Upper lobe of right lung (tissue), 1 donor: Measurements from ENCODE around the gene R3HDM1. TPM values are rescaled to one million over a fixed set of nuclear protein-coding genes. Genes with fewer than 3 reads are reported as not detected.
"Not testable (repeated sequence)": the region's sequence is repeated elsewhere in the genome, so short reads cannot be mapped to it uniquely, and the experiment has no call there.

Source experiments
- ATAC-seq: fragments of 200-7000 bp; cut with Tn5 transposase; one replicate; pipeline ENCODE4 v1.9.1; 2020; ENCODE audit warnings: mild to moderate bottlenecking, moderate library complexity
- DNase-seq: peaks from one replicate; pipeline ENCODE4 v3.0.0-alpha.2; 2020
- H3K27ac ChIP-seq: fragments of 200-600 bp; one replicate; pipeline ENCODE4 v1.8.0; 2022
- H3K27me3 ChIP-seq: fragments of 200-600 bp; one replicate; pipeline ENCODE4 v1.8.0; 2022; ENCODE audit warnings: mild to moderate bottlenecking
- H3K36me3 ChIP-seq: fragments of 200-600 bp; one replicate; pipeline ENCODE4 v1.8.0; 2022
- H3K4me1 ChIP-seq: fragments of 200-600 bp; one replicate; pipeline ENCODE4 v1.8.0; 2022
- H3K4me3 ChIP-seq: fragments of 200-600 bp; one replicate; pipeline ENCODE4 v1.8.0; 2022; ENCODE audit warnings: mild to moderate bottlenecking
- H3K9me3 ChIP-seq: fragments of 200-600 bp; one replicate; pipeline ENCODE4 v1.8.0; 2022
- intact Hi-C: fragments of 100-400 bp; cut with DNase I; formaldehyde crosslinking; loops from one replicate; pipeline ENCODE4 v1.11.0; 2022
- total RNA-seq: library from RNA; stranded (reverse); fragmentation: NEBNext Ultra II Directional; extraction: Animal tissue kit (Norgen Biotek cat#: 25700); gene quantifications from one replicate; pipeline ENCODE4 v1.2.1, GENCODE V29; 2021
- TF ChIP-seq, protein P1 (sequence below): fragments of 200-600 bp; IDR thresholded peaks from one replicate; pipeline ENCODE4 v1.8.0; 2022; ENCODE audit warnings: antibody characterized with exemption
- donor health status: DM: no; HTN: yes; CAD: no; lungs with severe emphysema.

The R3HDM1 gene
- total RNA-seq, 1 donor from 2014 or later = 17.0 TPM

GRCh38 chr2:135641156-135642068 is 110.1 kb downstream of the R3HDM1 start:
- DNase-seq (no peak), ATAC-seq (no peak)
- Histone ChIP-seq H3K27ac (no peak overlapping the region), H3K4me1 (no peaks in the 10 kb centered on the region), H3K27me3 (no peaks in the 10 kb centered on the region), H3K9me3 (no peaks in the 10 kb centered on the region), H3K4me3 (no peak overlapping the region), H3K36me3 (peaks cover 26% of the 10 kb centered on the region)
- intact Hi-C loops = no loop called here
- TF ChIP-seq, protein P1, sequence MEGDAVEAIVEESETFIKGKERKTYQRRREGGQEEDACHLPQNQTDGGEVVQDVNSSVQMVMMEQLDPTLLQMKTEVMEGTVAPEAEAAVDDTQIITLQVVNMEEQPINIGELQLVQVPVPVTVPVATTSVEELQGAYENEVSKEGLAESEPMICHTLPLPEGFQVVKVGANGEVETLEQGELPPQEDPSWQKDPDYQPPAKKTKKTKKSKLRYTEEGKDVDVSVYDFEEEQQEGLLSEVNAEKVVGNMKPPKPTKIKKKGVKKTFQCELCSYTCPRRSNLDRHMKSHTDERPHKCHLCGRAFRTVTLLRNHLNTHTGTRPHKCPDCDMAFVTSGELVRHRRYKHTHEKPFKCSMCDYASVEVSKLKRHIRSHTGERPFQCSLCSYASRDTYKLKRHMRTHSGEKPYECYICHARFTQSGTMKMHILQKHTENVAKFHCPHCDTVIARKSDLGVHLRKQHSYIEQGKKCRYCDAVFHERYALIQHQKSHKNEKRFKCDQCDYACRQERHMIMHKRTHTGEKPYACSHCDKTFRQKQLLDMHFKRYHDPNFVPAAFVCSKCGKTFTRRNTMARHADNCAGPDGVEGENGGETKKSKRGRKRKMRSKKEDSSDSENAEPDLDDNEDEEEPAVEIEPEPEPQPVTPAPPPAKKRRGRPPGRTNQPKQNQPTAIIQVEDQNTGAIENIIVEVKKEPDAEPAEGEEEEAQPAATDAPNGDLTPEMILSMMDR = no peak

DNA sequence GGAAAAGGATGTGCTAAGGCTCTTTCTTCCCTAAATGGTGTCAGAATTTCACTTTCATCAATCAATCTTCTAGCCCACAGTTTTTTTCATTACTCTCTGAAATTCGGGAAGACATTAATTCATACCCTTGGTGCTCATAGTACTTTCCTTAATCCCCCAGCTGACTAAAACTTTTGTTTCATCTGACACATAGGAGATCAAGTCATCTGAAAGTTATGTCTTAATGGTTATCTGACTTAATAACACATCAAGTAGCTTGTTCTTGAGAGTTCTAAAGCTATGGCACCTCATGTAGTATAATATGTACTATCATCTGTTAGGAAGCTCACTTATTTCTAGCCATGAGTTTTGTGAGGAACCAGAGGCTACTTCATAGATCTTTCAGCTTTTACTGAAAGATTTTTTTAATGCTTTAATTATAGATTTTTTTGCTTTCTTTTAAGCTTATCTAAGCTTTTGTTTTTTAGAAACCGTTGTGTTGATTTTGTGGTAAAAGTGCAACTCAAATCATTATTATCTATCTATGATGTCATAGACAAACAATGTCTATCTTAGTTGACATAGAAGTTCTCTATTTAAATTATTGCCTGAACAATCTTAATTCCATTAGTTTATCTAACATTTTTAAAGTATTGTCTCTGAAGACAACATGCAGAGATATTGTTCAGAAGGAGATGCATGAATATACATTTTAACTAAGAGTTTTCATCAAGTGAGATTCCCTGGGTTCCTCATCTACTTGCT is 116.7 kb downstream of the R3HDM1 start:
- TF ChIP-seq, protein P1 = no peak
- no peak overlapping the region for H3K27ac ChIP-seq
- ATAC-seq = no peak
- H3K4me1 ChIP-seq = no peaks in the 10 kb centered on the region
- no peak overlapping the region for H3K4me3 ChIP-seq
- no peaks in the 10 kb centered on the region for H3K27me3 ChIP-seq
- intact Hi-C loops = no loop called here
- peaks cover 26% of the 10 kb centered on the region for H3K36me3 ChIP-seq
- H3K9me3 ChIP-seq = no peaks in the 10 kb centered on the region
- DNase-seq = no peak

- TF ChIP-seq, protein P1 = no peak
- no peak for ATAC-seq
Observed at GRCh38 chr2:135650721-135651120, 119.4 kb downstream of the R3HDM1 start.

DNA sequence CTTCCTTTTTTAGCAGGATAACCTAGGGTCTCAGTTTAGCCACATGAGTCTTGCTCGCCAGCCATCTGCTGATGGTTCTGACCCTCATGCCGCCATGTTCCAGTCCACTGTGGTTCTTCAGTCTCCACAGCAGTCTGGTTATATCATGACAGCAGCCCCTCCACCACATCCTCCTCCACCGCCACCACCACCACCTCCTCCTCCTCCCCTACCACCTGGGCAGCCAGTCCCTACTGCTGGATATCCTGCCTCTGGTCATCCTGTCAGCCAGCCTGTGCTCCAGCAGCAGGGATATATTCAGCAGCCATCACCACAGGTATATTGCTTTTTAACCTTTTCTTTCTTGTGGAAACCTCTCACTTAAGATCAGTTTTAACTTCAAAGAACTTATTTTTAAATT is 120.4 kb downstream of the R3HDM1 start:
- intact Hi-C loops = no loop called here
- H3K4me3 ChIP-seq = no peak overlapping the region

More at GRCh38 chr2:135650721-135651120, 119.4 kb downstream of the R3HDM1 start:
- intact Hi-C loops = no loop called here
- no peak for DNase-seq
- H3K27me3 ChIP-seq = no peaks in the 10 kb centered on the region
- H3K27ac ChIP-seq = no peak overlapping the region
- H3K36me3 ChIP-seq = peaks cover 27% of the 10 kb centered on the region
- H3K4me1 ChIP-seq = no peaks in the 10 kb centered on the region
- no peaks in the 10 kb centered on the region for H3K9me3 ChIP-seq
- H3K4me3 ChIP-seq = no peak overlapping the region

DNA sequence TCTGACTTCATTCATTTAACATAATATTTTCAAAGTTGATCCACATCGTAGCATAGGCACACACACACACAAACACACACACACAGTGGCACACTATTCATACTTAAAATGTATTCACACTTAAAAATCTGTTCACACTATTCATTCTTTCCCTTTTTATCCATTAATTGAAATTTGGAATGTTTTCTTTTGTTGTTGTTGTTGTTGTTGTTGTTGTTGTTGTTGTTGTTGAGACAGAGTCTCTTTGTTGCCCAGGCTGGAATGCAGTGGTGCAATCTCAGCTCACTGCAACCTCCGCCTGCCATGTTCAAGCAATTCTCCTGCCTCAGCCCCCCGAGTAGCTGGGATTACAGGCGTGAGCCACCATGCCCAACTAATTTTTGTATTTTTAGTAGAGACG is 123.0 kb downstream of the R3HDM1 start:
- ATAC-seq, H3K4me1 ChIP-seq, H3K9me3 ChIP-seq, DNase-seq, H3K4me3 ChIP-seq, H3K27me3 ChIP-seq, intact Hi-C loops, H3K27ac ChIP-seq: not testable (repeated sequence)
- peaks cover 22% of the 10 kb centered on the region for H3K36me3 ChIP-seq

More for the DNA sequence above, 120.4 kb downstream of the R3HDM1 start:
- ATAC-seq = no peak
- Histone ChIP-seq H3K4me1 (no peaks in the 10 kb centered on the region), H3K27me3 (no peaks in the 10 kb centered on the region), H3K9me3 (no peaks in the 10 kb centered on the region), H3K27ac (no peak overlapping the region), H3K36me3 (peaks cover 22% of the 10 kb centered on the region)
- TF ChIP-seq, protein P1 = no peak
- no peak for DNase-seq
